ENCODE results near the gene GSDMA.
"Not testable (repeated sequence)": the region's sequence is repeated elsewhere in the genome, so short reads cannot be mapped to it uniquely, and the experiment has no call there.

- not testable (repeated sequence) for TF ChIP-seq CTCF, POLR2A, POLR2AphosphoS5, EP300 (IDR thresholded peaks at IDR 0.05)
These were observed 14.3 kb upstream of the GSDMA start for GRCh38 chr17:39948489-39948828.

All from suprapubic skin (tissue), 4 donors.